ENCODE data around the gene PDE10A. TPM values are rescaled to one million over a fixed set of nuclear protein-coding genes. Genes with fewer than 3 reads are reported as not detected.
A peak's percentile ranks its signal among the peaks of the same experiment; 100 is the strongest.

Gene PDE10A
- total RNA-seq (2013), result 0.94 TPM
- polyA plus RNA-seq, result not detected
- not detected in 2 replicates for polyA minus RNA-seq
- 0 to 9.2 (median 0.31) reads per million in 11 experiments for total RNA-seq

GRCh38 chr6:165662749-165663376 lies at the start of gene PDE10A:
Gene PDE10A, minus strand, starts transcription at chr6:165663241. Its CDS starts 430 bp downstream, at chr6:165662811.
- peaks cover 59 to 71% (median 71%) of the 10 kb centered on the region in 3 donors for H3K27me3 Mint-ChIP-seq (ENCODE audit: low read depth in 3 of 3)
- no peak for TF ChIP-seq CTCF (IDR thresholded peaks at IDR 0.05)
- H3K27ac ChIP-seq (ENCODE audit: low read depth in 1 of 2, low read length in 2 of 2), result no peak within 1 kb of the TSS
- peaks cover 0 to 7% of the 10 kb centered on the region in 2 donors for H3K9me3 ChIP-seq (replicated peaks in 1 of 2; ENCODE audit: control insufficient read depth in 1 of 2, insufficient read depth in 1 of 2, low read length in 2 of 2)
- peaks cover 0 to 3% (median 2%) of the 10 kb centered on the region in 7 donors for H3K9me3 Mint-ChIP-seq
- no peak within 1 kb of the TSS for H3K27ac Mint-ChIP-seq
- under 1% methylated on average over 80 of the region's 80 CpGs for WGBS (ENCODE audit: insufficient coverage)
- no peaks in the 10 kb centered on the region for H4K20me1 ChIP-seq (ENCODE audit: insufficient read depth, low read length)
- intact Hi-C loops (cut with micrococcal nuclease), result no loop called here
- H3K4me2 ChIP-seq (replicated peaks; ENCODE audit: extremely low read depth, low read length, poor library complexity, severe bottlenecking), result no peak within 1 kb of the TSS
- no peak within 1 kb of the TSS for H3K9ac ChIP-seq (ENCODE audit: insufficient read depth, low read length, poor library complexity, severe bottlenecking)
- DNase-seq, result no peak
- H3K4me1 ChIP-seq (ENCODE audit: control insufficient read depth in 1 of 2, insufficient read depth in 2 of 2, low read length in 2 of 2), result no peaks in the 10 kb centered on the region
- peaks cover 0 to 2% of the 10 kb centered on the region in 2 donors for H3K36me3 Mint-ChIP-seq
- no peaks in the 10 kb centered on the region for H3K4me1 Mint-ChIP-seq
- H3K36me3 ChIP-seq (replicated peaks in 1 of 2; ENCODE audit: control insufficient read depth in 1 of 2, insufficient read depth in 2 of 2, low read length in 2 of 2), result no peaks in the 10 kb centered on the region
- peaks cover 23 to 70% of the 10 kb centered on the region in 2 donors for H3K27me3 ChIP-seq (ENCODE audit: control insufficient read depth in 2 of 2, insufficient read depth in 2 of 2, low read length in 2 of 2)
- no peak within 1 kb of the TSS for H3K4me3 ChIP-seq (replicated peaks in 1 of 3; ENCODE audit: low read depth in 2 of 3, low read length in 3 of 3)
- no peaks in the 10 kb centered on the region for H3K79me2 ChIP-seq (ENCODE audit: insufficient read depth, low read length)
- peak within 1 kb of the TSS in 1 of 2 donors; percentile 76 for H3K4me3 Mint-ChIP-seq
- H2AFZ ChIP-seq (ENCODE audit: insufficient read depth, low read depth, low read length, poor library complexity, severe bottlenecking), result no peak within 1 kb of the TSS

- H3K27ac ChIP-seq (ENCODE audit: low read depth in 1 of 2, low read length in 2 of 2), result no peak overlapping the region
- no peak overlapping the region for H2AFZ ChIP-seq (ENCODE audit: insufficient read depth, low read depth, low read length, poor library complexity, severe bottlenecking)
- intact Hi-C loops (cut with micrococcal nuclease), result no loop called here
- Mint-ChIP-seq H3K4me1 (no peaks in the 10 kb centered on the region), H3K27me3 (ENCODE audit: low read depth in 3 of 3) (peaks cover 0 to 6% (median 5%) of the 10 kb centered on the region in 3 donors), H3K9me3 (peaks cover 0 to 7% (median 3%) of the 10 kb centered on the region in 7 donors), H3K4me3 (no peak overlapping the region), H3K27ac (no peak overlapping the region), H3K36me3 (no peaks in the 10 kb centered on the region)
- peaks cover 0 to 4% of the 10 kb centered on the region in 2 donors for H3K9me3 ChIP-seq (replicated peaks in 1 of 2; ENCODE audit: control insufficient read depth in 1 of 2, insufficient read depth in 1 of 2, low read length in 2 of 2)
- H3K27me3 ChIP-seq (ENCODE audit: control insufficient read depth in 2 of 2, insufficient read depth in 2 of 2, low read length in 2 of 2), result no peaks in the 10 kb centered on the region
- H3K79me2 ChIP-seq (ENCODE audit: insufficient read depth, low read length), result no peaks in the 10 kb centered on the region
- no peak for DNase-seq
- no peaks in the 10 kb centered on the region for H3K4me1 ChIP-seq (ENCODE audit: control insufficient read depth in 1 of 2, insufficient read depth in 2 of 2, low read length in 2 of 2)
- no peak overlapping the region for H3K9ac ChIP-seq (ENCODE audit: insufficient read depth, low read length, poor library complexity, severe bottlenecking)
- no peak for TF ChIP-seq CTCF (IDR thresholded peaks at IDR 0.05)
- no peaks in the 10 kb centered on the region for H4K20me1 ChIP-seq (ENCODE audit: insufficient read depth, low read length)
- WGBS (ENCODE audit: insufficient coverage), result 92% methylated on average over 18 of the region's 23 CpGs
- H3K36me3 ChIP-seq (replicated peaks in 1 of 2; ENCODE audit: control insufficient read depth in 1 of 2, insufficient read depth in 2 of 2, low read length in 2 of 2), result no peaks in the 10 kb centered on the region
- H3K4me2 ChIP-seq (replicated peaks; ENCODE audit: extremely low read depth, low read length, poor library complexity, severe bottlenecking), result no peak overlapping the region
- H3K4me3 ChIP-seq (replicated peaks in 1 of 3; ENCODE audit: low read depth in 2 of 3, low read length in 3 of 3), result no peak overlapping the region
Observed at GRCh38 chr6:165708985-165709576, 46.0 kb upstream of the PDE10A start.

Data from CD14-positive monocyte (primary cell).